Effector CD4-positive, alpha-beta T cell (primary cell): Measurements from ENCODE around the gene RASSF5.
"Not testable (repeated sequence)": the region's sequence is repeated elsewhere in the genome, so short reads cannot be mapped to it uniquely, and the experiment has no call there.

Experiments
- DNase-seq: peaks from one replicate; pipeline ENCODE4 v3.0.0-alpha.2; 2020

The RASSF5 gene

GRCh38 chr1:206575165-206575893, 68.0 kb downstream of the RASSF5 start:
- no peak for DNase-seq

GRCh38 chr1:206575894-206576737, 68.8 kb downstream of the RASSF5 start:
- DNase-seq, result no peak

GRCh38 chr1:206577626-206578025, 70.3 kb downstream of the RASSF5 start:
- no peak for DNase-seq

GRCh38 chr1:206578068-206578977, 71.0 kb downstream of the RASSF5 start:
- DNase-seq, result no peak

GRCh38 chr1:206578978-206579374, 71.6 kb downstream of the RASSF5 start:
- DNase-seq, result no peak

GRCh38 chr1:206579747-206580437, 72.6 kb downstream of the RASSF5 start:
- peak; percentile 78 for DNase-seq

GRCh38 chr1:206580438-206581113, 73.2 kb downstream of the RASSF5 start:
- no peak for DNase-seq

GRCh38 chr1:206581114-206581497, 73.8 kb downstream of the RASSF5 start:
- DNase-seq, result not testable (repeated sequence)

- peak; percentile 70 for DNase-seq
These were observed 74.2 kb downstream of the RASSF5 start for GRCh38 chr1:206581571-206581981.

- DNase-seq, result no peak
These were observed 75.2 kb downstream of the RASSF5 start for GRCh38 chr1:206582537-206582936.

- no peak for DNase-seq
These were observed 75.8 kb downstream of the RASSF5 start for GRCh38 chr1:206582971-206583706.

- peak; percentile 89 for DNase-seq
These were observed 76.6 kb downstream of the RASSF5 start for GRCh38 chr1:206583707-206584648.

GRCh38 chr1:206584683-206585082, 77.4 kb downstream of the RASSF5 start:
- DNase-seq, result no peak

- DNase-seq, result no peak
These were observed 79.4 kb downstream of the RASSF5 start for GRCh38 chr1:206586501-206587445.

GRCh38 chr1:206587904-206588303, 80.6 kb downstream of the RASSF5 start:
- no peak for DNase-seq

GRCh38 chr1:206588492-206588891, 81.2 kb downstream of the RASSF5 start:
- DNase-seq, result no peak

GRCh38 chr1:206589206-206589605, 81.9 kb downstream of the RASSF5 start:
- no peak for DNase-seq

- peak; percentile 33 for DNase-seq
These were observed 82.9 kb downstream of the RASSF5 start for GRCh38 chr1:206590025-206590758.
